IMR-90 (cell line): ENCODE results near the gene NDUFAF4. TPM values are rescaled to one million over a fixed set of nuclear protein-coding genes. Genes with fewer than 3 reads are reported as not detected.
A peak's percentile ranks its signal among the peaks of the same experiment; 100 is the strongest.

Experiments
- ATAC-seq: fragments of 200-7000 bp; cut with Tn5 transposase; 2 replicates; pipeline ENCODE4 v1.9.1; 2020; ENCODE audit warnings: low read depth, mild to moderate bottlenecking, moderate library complexity
- BruUV-seq: library from RNA; stranded (reverse); fragments of 400-500 nt; replicated peaks from 2 replicates; lab custom pipeline; 2021; lab: Mats Ljungman, UMichigan
- CTCF ChIA-PET: fragments of 300-600 bp; formaldehyde crosslinking; extraction: SDS; loops from one replicate; lab custom pipeline; 2021; ENCODE audit warnings: antibody characterized with exemption; lab: Yijun Ruan, JAX
- POLR2A ChIA-PET: fragments of 300-600 bp; sonication (Branson Sonifier 250); formaldehyde crosslinking; loops from one replicate; lab custom pipeline; 2022; ENCODE audit warnings: antibody characterized with exemption; ENCODE audit not compliant: unreplicated experiment; lab: Charles Lee
- DNase-seq: peaks from one replicate; pipeline ENCODE4 v3.0.0; 2013
- H2AFZ ChIP-seq: replicated peaks from 2 replicates; pipeline ENCODE3; 2013; ENCODE audit warnings: low read length, mild to moderate bottlenecking; ENCODE audit not compliant: poor library complexity
- H2AK5ac ChIP-seq: 2 replicates; pipeline ENCODE4 v1.6.1; 2013; ENCODE audit warnings: low read depth, low read length, inconsistent platforms
- H2AK9ac ChIP-seq: replicated peaks from 2 replicates; pipeline ENCODE3; 2013; ENCODE audit warnings: mild to moderate bottlenecking, low read depth, low read length, moderate library complexity; ENCODE audit not compliant: poor library complexity
- H2BK120ac ChIP-seq: 2 replicates; pipeline ENCODE4 v1.6.1; 2013; ENCODE audit warnings: low read depth, low read length, inconsistent platforms
- H2BK15ac ChIP-seq: 3 replicates; pipeline ENCODE4 v1.6.1; 2013; ENCODE audit warnings: low read depth, low read length, inconsistent platforms
- H2BK20ac ChIP-seq: 2 replicates; pipeline ENCODE4 v1.6.1; 2013; ENCODE audit warnings: low read depth, mild to moderate bottlenecking, inconsistent platforms, low read length, moderate library complexity
- H2BK5ac ChIP-seq: 2 replicates; pipeline ENCODE4 v1.6.1; 2013; ENCODE audit warnings: mild to moderate bottlenecking, low read depth, low read length, inconsistent platforms; ENCODE audit not compliant: poor library complexity, severe bottlenecking
- H3K14ac ChIP-seq: replicated peaks from 2 replicates; pipeline ENCODE4 v1.6.1; 2013; ENCODE audit warnings: low read depth, low read length, inconsistent platforms
- H3K18ac ChIP-seq: 2 replicates; pipeline ENCODE4 v1.6.1; 2013; ENCODE audit warnings: low read depth, low read length, control low read depth
- H3K23ac ChIP-seq: 2 replicates; pipeline ENCODE4 v1.6.1; 2013; ENCODE audit warnings: low read depth, low read length, inconsistent platforms
- H3K27ac ChIP-seq: 2 replicates; pipeline ENCODE4 v1.5.1; 2013; ENCODE audit warnings: mild to moderate bottlenecking, control low read depth, low read length; ENCODE audit not compliant: insufficient read depth
- H3K27me3 ChIP-seq: 2 replicates; pipeline ENCODE4 v1.6.1; 2013; ENCODE audit warnings: low read length; ENCODE audit not compliant: control insufficient read depth, insufficient read depth
- H3K36me3 ChIP-seq: 2 replicates; pipeline ENCODE4 v1.6.1; 2013; ENCODE audit warnings: low read length, mixed read lengths; ENCODE audit not compliant: control insufficient read depth, insufficient read depth
- H3K4ac ChIP-seq: 2 replicates; pipeline ENCODE4 v1.6.1; 2013; ENCODE audit warnings: low read depth, low read length, inconsistent platforms
- H3K4me1 ChIP-seq: 2 replicates; pipeline ENCODE4 v1.6.1; 2013; ENCODE audit warnings: low read length, mixed read lengths; ENCODE audit not compliant: control insufficient read depth, insufficient read depth
- H3K4me2 ChIP-seq: 2 replicates; pipeline ENCODE4 v1.6.1; 2013; ENCODE audit warnings: low read depth, mild to moderate bottlenecking, control low read depth, low read length, moderate library complexity
- H3K4me3 ChIP-seq: 2 replicates; pipeline ENCODE4 v1.5.1; 2013; ENCODE audit warnings: low read depth, mild to moderate bottlenecking, control low read depth, low read length, moderate library complexity; ENCODE audit not compliant: insufficient read depth
- H3K56ac ChIP-seq: 2 replicates; pipeline ENCODE4 v1.6.1; 2013; ENCODE audit warnings: low read length, inconsistent platforms; ENCODE audit not compliant: insufficient read depth; ENCODE audit errors: extremely low read depth
- H3K79me1 ChIP-seq, 2 experiments: 2 replicates each; pipeline ENCODE4 v1.6.1; 2013; ENCODE audit warnings: low read length in 2 of 2, inconsistent platforms in 1 of 2, low read depth in 1 of 2
- H3K9ac ChIP-seq: 2 replicates; pipeline ENCODE4 v1.6.1; 2013; ENCODE audit warnings: low read depth, low read length, control low read depth
- H3K9me1 ChIP-seq: 2 replicates; pipeline ENCODE4 v1.6.1; 2013; ENCODE audit warnings: low read length, inconsistent platforms; ENCODE audit not compliant: insufficient read depth
- H3K9me3 ChIP-seq: 2 replicates; pipeline ENCODE4 v1.6.1; 2013; ENCODE audit warnings: low read length; ENCODE audit not compliant: control insufficient read depth, insufficient read depth
- H4K20me1 ChIP-seq: 2 replicates; pipeline ENCODE4 v1.6.1; 2013; ENCODE audit warnings: low read length, inconsistent platforms; ENCODE audit not compliant: insufficient read depth
- H4K5ac ChIP-seq: 2 replicates; pipeline ENCODE4 v1.6.1; 2013; ENCODE audit warnings: mild to moderate bottlenecking, low read depth, low read length, control low read depth
- H4K8ac ChIP-seq, 2 experiments: 2 replicates each; pipeline ENCODE4 v1.6.1; 2013; ENCODE audit warnings: low read depth in 2 of 2, low read length in 2 of 2, control low read depth in 1 of 2, inconsistent platforms in 1 of 2
- H4K91ac ChIP-seq: 2 replicates; pipeline ENCODE4 v1.6.1; 2013; ENCODE audit warnings: low read depth, low read length, inconsistent platforms; ENCODE audit not compliant: insufficient read depth
- MAZ ChIP-seq: IDR thresholded peaks from 2 replicates; pipeline ENCODE4 v1.6.1; 2012; ENCODE audit warnings: low read depth, mild to moderate bottlenecking, low read length, improper control_type of control experiment, moderate library complexity, borderline replicate concordance
- WGBS, 2 experiments: methylation state at CpG; one replicate each; pipeline versions ENCODE4 v1.1.5 to v1.1.7; 2013; ENCODE audit warnings: missing lambda C conversion rate in 2 of 2; ENCODE audit not compliant: insufficient read length in 1 of 2; ENCODE audit errors: extremely low coverage in 2 of 2; 5-methylcytosine and 5-hydroxymethylcytosine counted together
- dilution Hi-C: fragments of 300-500 bp; cut with HindIII; formaldehyde crosslinking; loops from one replicate; pipeline ENCODE4 v1.14.3; 2018; ENCODE audit warnings: low sequenced_read_pairs; ENCODE audit not compliant: unreplicated experiment
- in situ Hi-C: fragments of 300-500 bp; cut with MboI; formaldehyde crosslinking; loops from 3 replicates; pipeline ENCODE4 v1.14.3; 2019; ENCODE audit warnings: low sequenced_read_pairs, inconsistent platforms, mixed read lengths
- intact Hi-C: fragments of 100-400 bp; cut with micrococcal nuclease; formaldehyde crosslinking; loops from 2 replicates; pipeline ENCODE4 v1.10.0; 2022
- polyA plus RNA-seq, 3 experiments: library from polyadenylated mRNA; depleted of rRNA; stranded (reverse); fragments of >200 nt; gene quantifications; 2 replicates each; pipeline ENCODE4 v1.2.3, GENCODE V29; 2012; ENCODE audit warnings: low replicate concordance in 1 of 3
- total RNA-seq: library from RNA; depleted of rRNA; stranded (reverse); fragments of >200 nt; gene quantifications from 2 replicates; pipeline ENCODE4 v1.2.3, GENCODE V29; 2012
- TF ChIP-seq, protein P1 (sequence below): fragments of 150-350 bp; IDR thresholded peaks from 2 replicates; pipeline ENCODE4 v1.6.1; 2017; ENCODE audit warnings: mild to moderate bottlenecking, antibody characterized with exemption, low read length, low read depth

The NDUFAF4 gene
- total and polyA plus RNA-seq, 2 of the 4 experiments (the other 2 are of a cell fraction) = 6.3 to 13.4 TPM

DNA sequence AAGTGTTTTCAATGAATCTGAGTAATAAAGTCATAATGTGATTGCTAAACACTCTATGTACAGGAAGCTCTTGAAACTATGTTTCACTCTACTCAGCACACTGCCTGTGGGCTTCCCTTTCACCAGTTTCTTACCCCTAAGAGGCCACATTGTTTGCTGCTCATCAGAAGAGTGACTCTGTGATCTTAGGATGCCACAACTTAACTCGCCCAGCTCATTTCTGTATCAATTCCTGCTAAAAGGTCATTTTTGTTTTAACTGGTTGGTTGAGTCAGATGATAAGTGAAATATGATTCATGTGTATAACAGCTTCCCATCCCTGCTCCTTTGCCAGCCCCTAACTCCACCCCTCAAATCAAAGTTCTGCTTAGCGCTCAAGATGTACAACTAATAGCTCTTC lies 9.8 kb upstream of the NDUFAF4 start:
- Histone ChIP-seq H2BK5ac (no peak overlapping the region), H4K91ac (no peak overlapping the region), H2AFZ (no peak overlapping the region), H3K18ac (no peak overlapping the region), H3K27ac (no peak overlapping the region), H3K4me2 (no peak overlapping the region), H4K5ac (no peak overlapping the region), H3K14ac (no peak overlapping the region), H3K27me3 (peaks cover 24% of the 10 kb centered on the region), H2BK15ac (no peak overlapping the region), H3K9me3 (no peaks in the 10 kb centered on the region), H3K79me1 (no peaks in the 10 kb centered on the region), H4K20me1 (no peaks in the 10 kb centered on the region), H3K4me1 (no peaks in the 10 kb centered on the region), H3K56ac (no peak overlapping the region), H3K23ac (no peak overlapping the region), H3K4ac (no peak overlapping the region), H2AK9ac (no peak overlapping the region), H3K4me3 (no peak overlapping the region), H3K9ac (no peak overlapping the region), H2BK120ac (no peak overlapping the region), H3K36me3 (no peaks in the 10 kb centered on the region), H2AK5ac (no peak overlapping the region), H4K8ac (no peak overlapping the region), H3K9me1 (no peaks in the 10 kb centered on the region), H2BK20ac (no peak overlapping the region)
- ChIA-PET POLR2A (no interaction called here), CTCF (interaction anchor here (2.7 kb wide), 1 partner anchor 9 kb away, joined by 11 read pairs; no protein-coding TSS in a partner anchor)
- ATAC-seq (peak; percentile 62), DNase-seq (peak; percentile 44)
- no CpG with 5 or more reads among the region's 2 CpGs for WGBS, 2 experiments
- in situ Hi-C loops (no loop called here), intact Hi-C loops (no loop called here), dilution Hi-C loops (no loop called here)
- TF ChIP-seq, protein P1, sequence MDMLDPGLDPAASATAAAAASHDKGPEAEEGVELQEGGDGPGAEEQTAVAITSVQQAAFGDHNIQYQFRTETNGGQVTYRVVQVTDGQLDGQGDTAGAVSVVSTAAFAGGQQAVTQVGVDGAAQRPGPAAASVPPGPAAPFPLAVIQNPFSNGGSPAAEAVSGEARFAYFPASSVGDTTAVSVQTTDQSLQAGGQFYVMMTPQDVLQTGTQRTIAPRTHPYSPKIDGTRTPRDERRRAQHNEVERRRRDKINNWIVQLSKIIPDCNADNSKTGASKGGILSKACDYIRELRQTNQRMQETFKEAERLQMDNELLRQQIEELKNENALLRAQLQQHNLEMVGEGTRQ = no peak
- no peak for TF ChIP-seq MAZ
- BruUV-seq = no TSS peak
